Measurements from ENCODE around the gene DDAH1. TPM values are rescaled to one million over a fixed set of nuclear protein-coding genes. Genes with fewer than 3 reads are reported as not detected.

Gene DDAH1
- total and polyA plus RNA-seq, 2 experiments from 2014 or later, result 29.4 to 41.7 TPM

DNA sequence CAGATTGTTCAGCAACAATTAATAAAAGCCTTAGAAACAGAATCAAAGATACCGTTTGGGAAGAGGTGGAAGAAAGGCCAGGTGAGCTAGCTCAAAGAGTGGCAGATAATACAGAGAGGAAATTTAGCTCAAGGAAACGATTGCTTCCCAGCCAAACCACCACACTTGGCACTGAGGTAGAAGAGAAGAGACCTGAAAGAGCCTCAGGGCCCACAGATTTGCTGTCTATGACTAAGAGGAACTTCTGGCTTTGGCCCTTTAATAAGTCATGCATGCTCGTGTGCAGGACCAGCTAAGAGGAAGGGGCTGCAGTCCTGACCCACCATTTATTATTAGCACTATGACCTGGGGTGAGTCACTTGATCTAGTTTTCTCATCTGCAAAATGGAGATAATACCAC is 115.7 kb downstream of the DDAH1 start (continued):
- TF ChIP-seq, protein P1, sequence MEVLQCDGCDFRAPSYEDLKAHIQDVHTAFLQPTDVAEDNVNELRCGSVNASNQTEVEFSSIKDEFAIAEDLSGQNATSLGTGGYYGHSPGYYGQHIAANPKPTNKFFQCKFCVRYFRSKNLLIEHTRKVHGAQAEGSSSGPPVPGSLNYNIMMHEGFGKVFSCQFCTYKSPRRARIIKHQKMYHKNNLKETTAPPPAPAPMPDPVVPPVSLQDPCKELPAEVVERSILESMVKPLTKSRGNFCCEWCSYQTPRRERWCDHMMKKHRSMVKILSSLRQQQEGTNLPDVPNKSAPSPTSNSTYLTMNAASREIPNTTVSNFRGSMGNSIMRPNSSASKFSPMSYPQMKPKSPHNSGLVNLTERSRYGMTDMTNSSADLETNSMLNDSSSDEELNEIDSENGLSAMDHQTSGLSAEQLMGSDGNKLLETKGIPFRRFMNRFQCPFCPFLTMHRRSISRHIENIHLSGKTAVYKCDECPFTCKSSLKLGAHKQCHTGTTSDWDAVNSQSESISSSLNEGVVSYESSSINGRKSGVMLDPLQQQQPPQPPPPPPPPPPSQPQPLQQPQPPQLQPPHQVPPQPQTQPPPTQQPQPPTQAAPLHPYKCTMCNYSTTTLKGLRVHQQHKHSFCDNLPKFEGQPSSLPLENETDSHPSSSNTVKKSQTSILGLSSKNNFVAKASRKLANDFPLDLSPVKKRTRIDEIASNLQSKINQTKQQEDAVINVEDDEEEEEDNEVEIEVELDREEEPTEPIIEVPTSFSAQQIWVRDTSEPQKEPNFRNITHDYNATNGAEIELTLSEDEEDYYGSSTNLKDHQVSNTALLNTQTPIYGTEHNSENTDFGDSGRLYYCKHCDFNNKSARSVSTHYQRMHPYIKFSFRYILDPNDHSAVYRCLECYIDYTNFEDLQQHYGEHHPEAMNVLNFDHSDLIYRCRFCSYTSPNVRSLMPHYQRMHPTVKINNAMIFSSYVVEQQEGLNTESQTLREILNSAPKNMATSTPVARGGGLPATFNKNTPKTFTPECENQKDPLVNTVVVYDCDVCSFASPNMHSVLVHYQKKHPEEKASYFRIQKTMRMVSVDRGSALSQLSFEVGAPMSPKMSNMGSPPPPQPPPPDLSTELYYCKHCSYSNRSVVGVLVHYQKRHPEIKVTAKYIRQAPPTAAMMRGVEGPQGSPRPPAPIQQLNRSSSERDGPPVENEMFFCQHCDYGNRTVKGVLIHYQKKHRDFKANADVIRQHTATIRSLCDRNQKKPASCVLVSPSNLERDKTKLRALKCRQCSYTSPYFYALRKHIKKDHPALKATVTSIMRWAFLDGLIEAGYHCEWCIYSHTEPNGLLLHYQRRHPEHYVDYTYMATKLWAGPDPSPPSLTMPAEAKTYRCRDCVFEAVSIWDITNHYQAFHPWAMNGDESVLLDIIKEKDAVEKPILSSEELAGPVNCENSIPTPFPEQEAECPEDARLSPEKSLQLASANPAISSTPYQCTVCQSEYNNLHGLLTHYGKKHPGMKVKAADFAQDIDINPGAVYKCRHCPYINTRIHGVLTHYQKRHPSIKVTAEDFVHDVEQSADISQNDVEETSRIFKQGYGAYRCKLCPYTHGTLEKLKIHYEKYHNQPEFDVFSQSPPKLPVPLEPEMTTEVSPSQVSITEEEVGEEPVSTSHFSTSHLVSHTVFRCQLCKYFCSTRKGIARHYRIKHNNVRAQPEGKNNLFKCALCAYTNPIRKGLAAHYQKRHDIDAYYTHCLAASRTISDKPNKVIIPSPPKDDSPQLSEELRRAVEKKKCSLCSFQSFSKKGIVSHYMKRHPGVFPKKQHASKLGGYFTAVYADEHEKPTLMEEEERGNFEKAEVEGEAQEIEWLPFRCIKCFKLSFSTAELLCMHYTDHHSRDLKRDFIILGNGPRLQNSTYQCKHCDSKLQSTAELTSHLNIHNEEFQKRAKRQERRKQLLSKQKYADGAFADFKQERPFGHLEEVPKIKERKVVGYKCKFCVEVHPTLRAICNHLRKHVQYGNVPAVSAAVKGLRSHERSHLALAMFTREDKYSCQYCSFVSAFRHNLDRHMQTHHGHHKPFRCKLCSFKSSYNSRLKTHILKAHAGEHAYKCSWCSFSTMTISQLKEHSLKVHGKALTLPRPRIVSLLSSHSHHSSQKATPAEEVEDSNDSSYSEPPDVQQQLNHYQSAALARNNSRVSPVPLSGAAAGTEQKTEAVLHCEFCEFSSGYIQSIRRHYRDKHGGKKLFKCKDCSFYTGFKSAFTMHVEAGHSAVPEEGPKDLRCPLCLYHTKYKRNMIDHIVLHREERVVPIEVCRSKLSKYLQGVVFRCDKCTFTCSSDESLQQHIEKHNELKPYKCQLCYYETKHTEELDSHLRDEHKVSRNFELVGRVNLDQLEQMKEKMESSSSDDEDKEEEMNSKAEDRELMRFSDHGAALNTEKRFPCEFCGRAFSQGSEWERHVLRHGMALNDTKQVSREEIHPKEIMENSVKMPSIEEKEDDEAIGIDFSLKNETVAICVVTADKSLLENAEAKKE (CRISPR knock-in tag; IDR thresholded peaks at IDR 0.05), result no peak
- TF ChIP-seq POLR2AphosphoS5 (IDR thresholded peaks at IDR 0.05; ENCODE audit: low read depth) (no peak), EZH2 (IDR thresholded peaks at IDR 0.05; ENCODE audit: low read depth, unreplicated experiment) (no peak), STAT1 (IDR thresholded peaks at IDR 0.05; ENCODE audit: unreplicated experiment) (no peak), EZH2phosphoT487 (IDR thresholded peaks at IDR 0.05; ENCODE audit: unreplicated experiment) (no peak), NANOG (IDR thresholded peaks at IDR 0.05; ENCODE audit: borderline replicate concordance) (no peak), ZNF114 (CRISPR knock-in tag; IDR thresholded peaks at IDR 0.05) (no peak), JUNB (IDR thresholded peaks at IDR 0.05; ENCODE audit: unreplicated experiment) (no peak), ZNF331 (CRISPR knock-in tag; IDR thresholded peaks at IDR 0.05; ENCODE audit: low read depth) (no peak)
- TF ChIP-seq, protein P2, sequence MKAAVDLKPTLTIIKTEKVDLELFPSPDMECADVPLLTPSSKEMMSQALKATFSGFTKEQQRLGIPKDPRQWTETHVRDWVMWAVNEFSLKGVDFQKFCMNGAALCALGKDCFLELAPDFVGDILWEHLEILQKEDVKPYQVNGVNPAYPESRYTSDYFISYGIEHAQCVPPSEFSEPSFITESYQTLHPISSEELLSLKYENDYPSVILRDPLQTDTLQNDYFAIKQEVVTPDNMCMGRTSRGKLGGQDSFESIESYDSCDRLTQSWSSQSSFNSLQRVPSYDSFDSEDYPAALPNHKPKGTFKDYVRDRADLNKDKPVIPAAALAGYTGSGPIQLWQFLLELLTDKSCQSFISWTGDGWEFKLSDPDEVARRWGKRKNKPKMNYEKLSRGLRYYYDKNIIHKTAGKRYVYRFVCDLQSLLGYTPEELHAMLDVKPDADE (IDR thresholded peaks at IDR 0.05), result no peak
- TF ChIP-seq, protein P3, sequence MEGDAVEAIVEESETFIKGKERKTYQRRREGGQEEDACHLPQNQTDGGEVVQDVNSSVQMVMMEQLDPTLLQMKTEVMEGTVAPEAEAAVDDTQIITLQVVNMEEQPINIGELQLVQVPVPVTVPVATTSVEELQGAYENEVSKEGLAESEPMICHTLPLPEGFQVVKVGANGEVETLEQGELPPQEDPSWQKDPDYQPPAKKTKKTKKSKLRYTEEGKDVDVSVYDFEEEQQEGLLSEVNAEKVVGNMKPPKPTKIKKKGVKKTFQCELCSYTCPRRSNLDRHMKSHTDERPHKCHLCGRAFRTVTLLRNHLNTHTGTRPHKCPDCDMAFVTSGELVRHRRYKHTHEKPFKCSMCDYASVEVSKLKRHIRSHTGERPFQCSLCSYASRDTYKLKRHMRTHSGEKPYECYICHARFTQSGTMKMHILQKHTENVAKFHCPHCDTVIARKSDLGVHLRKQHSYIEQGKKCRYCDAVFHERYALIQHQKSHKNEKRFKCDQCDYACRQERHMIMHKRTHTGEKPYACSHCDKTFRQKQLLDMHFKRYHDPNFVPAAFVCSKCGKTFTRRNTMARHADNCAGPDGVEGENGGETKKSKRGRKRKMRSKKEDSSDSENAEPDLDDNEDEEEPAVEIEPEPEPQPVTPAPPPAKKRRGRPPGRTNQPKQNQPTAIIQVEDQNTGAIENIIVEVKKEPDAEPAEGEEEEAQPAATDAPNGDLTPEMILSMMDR (conservative IDR thresholded peaks at IDR 0.05; ENCODE audit: low read depth in 2 of 2), result no peak
- TF ChIP-seq, protein P4, sequence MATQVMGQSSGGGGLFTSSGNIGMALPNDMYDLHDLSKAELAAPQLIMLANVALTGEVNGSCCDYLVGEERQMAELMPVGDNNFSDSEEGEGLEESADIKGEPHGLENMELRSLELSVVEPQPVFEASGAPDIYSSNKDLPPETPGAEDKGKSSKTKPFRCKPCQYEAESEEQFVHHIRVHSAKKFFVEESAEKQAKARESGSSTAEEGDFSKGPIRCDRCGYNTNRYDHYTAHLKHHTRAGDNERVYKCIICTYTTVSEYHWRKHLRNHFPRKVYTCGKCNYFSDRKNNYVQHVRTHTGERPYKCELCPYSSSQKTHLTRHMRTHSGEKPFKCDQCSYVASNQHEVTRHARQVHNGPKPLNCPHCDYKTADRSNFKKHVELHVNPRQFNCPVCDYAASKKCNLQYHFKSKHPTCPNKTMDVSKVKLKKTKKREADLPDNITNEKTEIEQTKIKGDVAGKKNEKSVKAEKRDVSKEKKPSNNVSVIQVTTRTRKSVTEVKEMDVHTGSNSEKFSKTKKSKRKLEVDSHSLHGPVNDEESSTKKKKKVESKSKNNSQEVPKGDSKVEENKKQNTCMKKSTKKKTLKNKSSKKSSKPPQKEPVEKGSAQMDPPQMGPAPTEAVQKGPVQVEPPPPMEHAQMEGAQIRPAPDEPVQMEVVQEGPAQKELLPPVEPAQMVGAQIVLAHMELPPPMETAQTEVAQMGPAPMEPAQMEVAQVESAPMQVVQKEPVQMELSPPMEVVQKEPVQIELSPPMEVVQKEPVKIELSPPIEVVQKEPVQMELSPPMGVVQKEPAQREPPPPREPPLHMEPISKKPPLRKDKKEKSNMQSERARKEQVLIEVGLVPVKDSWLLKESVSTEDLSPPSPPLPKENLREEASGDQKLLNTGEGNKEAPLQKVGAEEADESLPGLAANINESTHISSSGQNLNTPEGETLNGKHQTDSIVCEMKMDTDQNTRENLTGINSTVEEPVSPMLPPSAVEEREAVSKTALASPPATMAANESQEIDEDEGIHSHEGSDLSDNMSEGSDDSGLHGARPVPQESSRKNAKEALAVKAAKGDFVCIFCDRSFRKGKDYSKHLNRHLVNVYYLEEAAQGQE (IDR thresholded peaks at IDR 0.05; ENCODE audit: unreplicated experiment), result no peak

Data from GM23338 (cell line).